IMR-90 (cell line): ENCODE results near the gene RUNX1. TPM values are rescaled to one million over a fixed set of nuclear protein-coding genes. Genes with fewer than 3 reads are reported as not detected.

ENCODE experiments used
- ATAC-seq: fragments of 200-7000 bp; cut with Tn5 transposase; 2 replicates; pipeline ENCODE4 v1.9.1; 2020; ENCODE audit warnings: low read depth, mild to moderate bottlenecking, moderate library complexity
- BruUV-seq: library from RNA; stranded (reverse); fragments of 400-500 nt; replicated peaks from 2 replicates; lab custom pipeline; 2021; lab: Mats Ljungman, UMichigan
- CTCF ChIA-PET: fragments of 300-600 bp; formaldehyde crosslinking; extraction: SDS; loops from one replicate; lab custom pipeline; 2021; ENCODE audit warnings: antibody characterized with exemption; lab: Yijun Ruan, JAX
- POLR2A ChIA-PET: fragments of 300-600 bp; sonication (Branson Sonifier 250); formaldehyde crosslinking; loops from one replicate; lab custom pipeline; 2022; ENCODE audit warnings: antibody characterized with exemption; ENCODE audit not compliant: unreplicated experiment; lab: Charles Lee
- DNase-seq: peaks from one replicate; pipeline ENCODE4 v3.0.0; 2013
- H2AFZ ChIP-seq: replicated peaks from 2 replicates; pipeline ENCODE3; 2013; ENCODE audit warnings: low read length, mild to moderate bottlenecking; ENCODE audit not compliant: poor library complexity
- H2AK5ac ChIP-seq: 2 replicates; pipeline ENCODE4 v1.6.1; 2013; ENCODE audit warnings: low read depth, low read length, inconsistent platforms
- H2AK9ac ChIP-seq: replicated peaks from 2 replicates; pipeline ENCODE3; 2013; ENCODE audit warnings: mild to moderate bottlenecking, low read depth, low read length, moderate library complexity; ENCODE audit not compliant: poor library complexity
- H2BK120ac ChIP-seq: 2 replicates; pipeline ENCODE4 v1.6.1; 2013; ENCODE audit warnings: low read depth, low read length, inconsistent platforms
- H2BK15ac ChIP-seq: 3 replicates; pipeline ENCODE4 v1.6.1; 2013; ENCODE audit warnings: low read depth, low read length, inconsistent platforms
- H2BK20ac ChIP-seq: 2 replicates; pipeline ENCODE4 v1.6.1; 2013; ENCODE audit warnings: low read depth, mild to moderate bottlenecking, inconsistent platforms, low read length, moderate library complexity
- H2BK5ac ChIP-seq: 2 replicates; pipeline ENCODE4 v1.6.1; 2013; ENCODE audit warnings: mild to moderate bottlenecking, low read depth, low read length, inconsistent platforms; ENCODE audit not compliant: poor library complexity, severe bottlenecking
- H3K14ac ChIP-seq: replicated peaks from 2 replicates; pipeline ENCODE4 v1.6.1; 2013; ENCODE audit warnings: low read depth, low read length, inconsistent platforms
- H3K18ac ChIP-seq: 2 replicates; pipeline ENCODE4 v1.6.1; 2013; ENCODE audit warnings: low read depth, low read length, control low read depth
- H3K23ac ChIP-seq: 2 replicates; pipeline ENCODE4 v1.6.1; 2013; ENCODE audit warnings: low read depth, low read length, inconsistent platforms
- H3K27ac ChIP-seq: 2 replicates; pipeline ENCODE4 v1.5.1; 2013; ENCODE audit warnings: mild to moderate bottlenecking, control low read depth, low read length; ENCODE audit not compliant: insufficient read depth
- H3K27me3 ChIP-seq: 2 replicates; pipeline ENCODE4 v1.6.1; 2013; ENCODE audit warnings: low read length; ENCODE audit not compliant: control insufficient read depth, insufficient read depth
- H3K36me3 ChIP-seq: 2 replicates; pipeline ENCODE4 v1.6.1; 2013; ENCODE audit warnings: low read length, mixed read lengths; ENCODE audit not compliant: control insufficient read depth, insufficient read depth
- H3K4ac ChIP-seq: 2 replicates; pipeline ENCODE4 v1.6.1; 2013; ENCODE audit warnings: low read depth, low read length, inconsistent platforms
- H3K4me1 ChIP-seq: 2 replicates; pipeline ENCODE4 v1.6.1; 2013; ENCODE audit warnings: low read length, mixed read lengths; ENCODE audit not compliant: control insufficient read depth, insufficient read depth
- H3K4me2 ChIP-seq: 2 replicates; pipeline ENCODE4 v1.6.1; 2013; ENCODE audit warnings: low read depth, mild to moderate bottlenecking, control low read depth, low read length, moderate library complexity
- H3K4me3 ChIP-seq: 2 replicates; pipeline ENCODE4 v1.5.1; 2013; ENCODE audit warnings: low read depth, mild to moderate bottlenecking, control low read depth, low read length, moderate library complexity; ENCODE audit not compliant: insufficient read depth
- H3K56ac ChIP-seq: 2 replicates; pipeline ENCODE4 v1.6.1; 2013; ENCODE audit warnings: low read length, inconsistent platforms; ENCODE audit not compliant: insufficient read depth; ENCODE audit errors: extremely low read depth
- H3K79me1 ChIP-seq, 2 experiments: 2 replicates each; pipeline ENCODE4 v1.6.1; 2013; ENCODE audit warnings: low read length in 2 of 2, inconsistent platforms in 1 of 2, low read depth in 1 of 2
- H3K9ac ChIP-seq: 2 replicates; pipeline ENCODE4 v1.6.1; 2013; ENCODE audit warnings: low read depth, low read length, control low read depth
- H3K9me1 ChIP-seq: 2 replicates; pipeline ENCODE4 v1.6.1; 2013; ENCODE audit warnings: low read length, inconsistent platforms; ENCODE audit not compliant: insufficient read depth
- H3K9me3 ChIP-seq: 2 replicates; pipeline ENCODE4 v1.6.1; 2013; ENCODE audit warnings: low read length; ENCODE audit not compliant: control insufficient read depth, insufficient read depth
- H4K20me1 ChIP-seq: 2 replicates; pipeline ENCODE4 v1.6.1; 2013; ENCODE audit warnings: low read length, inconsistent platforms; ENCODE audit not compliant: insufficient read depth
- H4K5ac ChIP-seq: 2 replicates; pipeline ENCODE4 v1.6.1; 2013; ENCODE audit warnings: mild to moderate bottlenecking, low read depth, low read length, control low read depth
- H4K8ac ChIP-seq, 2 experiments: 2 replicates each; pipeline ENCODE4 v1.6.1; 2013; ENCODE audit warnings: low read depth in 2 of 2, low read length in 2 of 2, control low read depth in 1 of 2, inconsistent platforms in 1 of 2
- H4K91ac ChIP-seq: 2 replicates; pipeline ENCODE4 v1.6.1; 2013; ENCODE audit warnings: low read depth, low read length, inconsistent platforms; ENCODE audit not compliant: insufficient read depth
- CHD1 ChIP-seq: IDR thresholded peaks from 2 replicates; pipeline ENCODE4 v1.6.1; 2012; ENCODE audit warnings: low read depth, low read length, improper control_type of control experiment
- CTCF ChIP-seq: conservative IDR thresholded peaks from 2 replicates; pipeline ENCODE4 v1.5.1; 2012; ENCODE audit warnings: mild to moderate bottlenecking, low read depth, low read length, improper control_type of control experiment
- POLR2A ChIP-seq: IDR thresholded peaks from 2 replicates; pipeline ENCODE4 v1.6.1; 2012; ENCODE audit warnings: mild to moderate bottlenecking, low read depth, low read length
- RAD21 ChIP-seq: IDR thresholded peaks from 2 replicates; pipeline ENCODE4 v1.6.1; 2012; ENCODE audit warnings: low read length, improper control_type of control experiment
- WGBS, 2 experiments: methylation state at CpG; one replicate each; pipeline versions ENCODE4 v1.1.5 to v1.1.7; 2013; ENCODE audit warnings: missing lambda C conversion rate in 2 of 2; ENCODE audit not compliant: insufficient read length in 1 of 2; ENCODE audit errors: extremely low coverage in 2 of 2; 5-methylcytosine and 5-hydroxymethylcytosine counted together
- dilution Hi-C: fragments of 300-500 bp; cut with HindIII; formaldehyde crosslinking; loops from one replicate; pipeline ENCODE4 v1.14.3; 2018; ENCODE audit warnings: low sequenced_read_pairs; ENCODE audit not compliant: unreplicated experiment
- in situ Hi-C: fragments of 300-500 bp; cut with MboI; formaldehyde crosslinking; loops from 3 replicates; pipeline ENCODE4 v1.14.3; 2019; ENCODE audit warnings: low sequenced_read_pairs, inconsistent platforms, mixed read lengths
- intact Hi-C: fragments of 100-400 bp; cut with micrococcal nuclease; formaldehyde crosslinking; loops from 2 replicates; pipeline ENCODE4 v1.10.0; 2022
- polyA plus RNA-seq, 3 experiments: library from polyadenylated mRNA; depleted of rRNA; stranded (reverse); fragments of >200 nt; gene quantifications; 2 replicates each; pipeline ENCODE4 v1.2.3, GENCODE V29; 2012; ENCODE audit warnings: low replicate concordance in 1 of 3
- total RNA-seq: library from RNA; depleted of rRNA; stranded (reverse); fragments of >200 nt; gene quantifications from 2 replicates; pipeline ENCODE4 v1.2.3, GENCODE V29; 2012

The RUNX1 gene
- total and polyA plus RNA-seq, 2 of the 4 experiments (the other 2 are of a cell fraction): 34.5 to 56.5 TPM

GRCh38 chr21:35077975-35078374, 28.9 kb upstream of the RUNX1 start:
- no peak overlapping the region for H2BK15ac ChIP-seq
- in situ Hi-C loops: no loop called here
- H4K5ac ChIP-seq: no peak overlapping the region

More at GRCh38 chr21:35077975-35078374, 28.9 kb upstream of the RUNX1 start:
- H2AFZ ChIP-seq: no peak overlapping the region
- no peaks in the 10 kb centered on the region for H4K20me1 ChIP-seq
- H2BK120ac ChIP-seq: peak overlapping the region; percentile 62; the same call in 1 of the 2 replicates
- no peak for TF ChIP-seq RAD21
- TF ChIP-seq POLR2A: no peak
- TF ChIP-seq CTCF: no peak
- no peak for TF ChIP-seq CHD1
- dilution Hi-C loops (no loop called here), intact Hi-C loops (no loop called here)
- no peak overlapping the region for H3K4me2 ChIP-seq
- H3K9me3 ChIP-seq: peaks cover 5% of the 10 kb centered on the region; the same call in 1 of the 2 replicates
- H3K27me3 ChIP-seq: no peaks in the 10 kb centered on the region
- H2BK5ac ChIP-seq: no peak overlapping the region
- H3K4me3 ChIP-seq: no peak overlapping the region
- H3K79me1 ChIP-seq: no peaks in the 10 kb centered on the region
- no peak overlapping the region for H4K91ac ChIP-seq
- H2BK20ac ChIP-seq: peak overlapping the region; percentile 60
- H2AK9ac ChIP-seq: no peak overlapping the region
- ATAC-seq (no peak), DNase-seq (no peak)
- peaks cover 4% of the 10 kb centered on the region; the same call in 1 of the 2 replicates for H3K9me1 ChIP-seq
- H3K18ac ChIP-seq: no peak overlapping the region
- no peak overlapping the region for H3K23ac ChIP-seq
- H2AK5ac ChIP-seq: peak overlapping the region; percentile 70; the same call in 1 of the 2 replicates
- no peaks in the 10 kb centered on the region for H3K36me3 ChIP-seq
- H3K4ac ChIP-seq: peak overlapping the region; percentile 34; the same call in 1 of the 2 replicates
- peaks cover 2% of the 10 kb centered on the region for H3K4me1 ChIP-seq
- H3K56ac ChIP-seq: no peak overlapping the region
- no TSS peak for BruUV-seq
- ChIA-PET POLR2A (no interaction called here), CTCF (no interaction called here)
- no peak overlapping the region for H3K27ac ChIP-seq
- WGBS, 2 experiments: no CpG with 5 or more reads among the region's 4 CpGs
- peak overlapping the region in 1 of 2 experiments; percentile 10; a peak in 1 of 4 replicates for H4K8ac ChIP-seq
- no peak overlapping the region for H3K9ac ChIP-seq
- H3K14ac ChIP-seq: no peak overlapping the region; the same call in 1 of the 2 replicates
